Neutrophil (primary cell): Measurements from ENCODE around the gene RPL38.

Experiments
- H3K27ac ChIP-seq: fragments of 200-600 bp; sonication (generic); 2 replicates; pipeline ENCODE4 v1.5.1; 2016; ENCODE audit warnings: mild to moderate bottlenecking, moderate library complexity
- H3K27me3 ChIP-seq: fragments of 200-600 bp; sonication (generic); 2 replicates; pipeline ENCODE4 v1.6.0; 2016; ENCODE audit warnings: mild to moderate bottlenecking
- H3K36me3 ChIP-seq: fragments of 200-600 bp; sonication (generic); 2 replicates; pipeline ENCODE4 v1.5.1; 2017
- H3K4me1 ChIP-seq, 2 experiments: fragments of 200-600 bp in 1 of 2; sonication (generic) in 1 of 2; 1 replicate in 1 of 2; 2 replicates in 1 of 2; pipeline versions ENCODE4 v1.5.1 to v1.6.1; 2013 to 2016; ENCODE audit warnings: low read depth in 1 of 2, low read length in 1 of 2, mild to moderate bottlenecking in 1 of 2, moderate library complexity in 1 of 2; ENCODE audit not compliant: control insufficient read depth in 1 of 2, insufficient read depth in 1 of 2
- H3K4me3 ChIP-seq, 2 experiments: fragments of 200-600 bp in 1 of 2; sonication (generic) in 1 of 2; 1 replicate in 1 of 2; 2 replicates in 1 of 2; pipeline ENCODE4 v1.5.1; 2013 to 2016; ENCODE audit warnings: low read depth in 1 of 2, low read length in 1 of 2, mild to moderate bottlenecking in 1 of 2, moderate library complexity in 1 of 2
- H3K9me3 ChIP-seq: fragments of 200-600 bp; sonication (generic); 2 replicates; pipeline ENCODE4 v1.5.1; 2016
- CTCF ChIP-seq: fragments of 200-600 bp; sonication (generic); IDR thresholded peaks from 2 replicates; pipeline ENCODE4 v1.5.1; 2016; ENCODE audit warnings: antibody characterized with exemption

RPL38 gene

DNA sequence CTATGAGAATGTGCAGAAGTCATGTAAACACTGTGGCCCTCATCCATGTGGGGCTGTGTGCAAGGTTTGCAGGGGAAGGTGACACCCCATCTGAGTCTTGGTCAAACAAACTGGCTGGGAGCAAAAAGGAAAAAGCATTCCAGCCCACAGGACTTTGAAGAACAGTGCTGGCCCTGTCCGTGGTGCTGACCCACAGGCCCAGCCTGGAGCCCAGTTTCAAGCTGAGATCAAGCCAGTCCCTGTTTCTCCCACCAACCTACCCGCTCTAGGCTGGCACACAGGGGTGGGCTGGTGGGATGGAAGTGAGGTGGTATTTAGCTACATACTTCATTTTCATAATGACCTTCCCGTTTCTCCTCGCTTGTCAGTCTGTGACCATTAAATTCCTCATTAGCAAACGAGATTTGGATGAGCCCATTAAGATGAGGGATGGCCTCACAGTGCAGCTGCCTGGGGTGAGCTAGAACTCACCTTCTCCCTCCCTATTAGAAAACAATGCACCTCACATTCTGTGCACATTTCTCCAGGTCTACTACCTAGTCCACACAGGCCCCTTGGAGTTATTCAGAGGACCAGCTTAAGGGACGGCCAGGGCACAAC is 12.6 kb upstream of the RPL38 start:
- H3K36me3 ChIP-seq: no peaks in the 10 kb centered on the region
- H3K27me3 ChIP-seq: peaks cover 20% of the 10 kb centered on the region
- no peak for TF ChIP-seq CTCF
- H3K27ac ChIP-seq: no peak overlapping the region
- no peak overlapping the region for H3K4me3 ChIP-seq
- peaks cover 0 to 4% of the 10 kb centered on the region in 2 experiments for H3K4me1 ChIP-seq
- H3K9me3 ChIP-seq: no peaks in the 10 kb centered on the region

DNA sequence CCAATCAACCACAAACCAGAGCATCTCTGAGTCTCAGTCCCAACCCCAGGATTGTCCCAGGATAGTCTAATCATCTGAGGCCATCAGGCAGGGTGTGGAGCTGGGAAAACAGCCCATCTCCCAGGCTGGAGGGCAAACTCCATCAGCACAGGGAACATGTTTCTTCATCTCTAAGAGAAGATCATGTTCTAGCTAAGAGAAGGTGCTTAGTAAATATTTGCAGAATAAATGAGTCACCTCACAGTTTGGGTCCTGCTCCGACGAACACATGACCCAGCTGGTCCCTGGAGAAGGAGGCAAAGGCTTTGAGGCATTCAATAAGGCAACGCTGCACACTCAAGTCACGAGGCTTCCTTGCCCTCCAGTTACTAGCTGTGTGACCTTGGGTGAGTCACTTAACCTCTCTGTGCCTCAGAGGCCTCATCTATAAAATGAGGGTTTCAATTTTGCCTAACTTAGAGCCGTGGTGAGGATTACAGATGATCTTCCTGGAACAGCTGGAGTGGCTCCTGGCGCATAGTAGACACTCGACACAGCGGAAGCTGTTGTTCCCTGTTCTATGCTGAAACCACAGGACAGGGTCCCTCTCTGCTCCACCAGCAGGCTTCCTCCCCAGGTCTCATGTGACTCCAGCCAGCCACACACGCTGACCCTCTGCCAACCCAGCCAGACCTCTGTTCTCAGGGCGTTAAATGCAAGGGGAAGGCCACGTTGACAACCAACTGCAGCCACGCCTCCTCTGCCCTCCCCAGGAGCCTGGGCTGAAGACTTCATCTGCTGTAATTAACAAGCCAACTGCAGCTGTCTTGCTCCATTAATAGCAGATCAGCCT is 10.3 kb upstream of the RPL38 start:
- no peak for TF ChIP-seq CTCF
- H3K4me3 ChIP-seq: no peak overlapping the region
- no peaks in the 10 kb centered on the region for H3K9me3 ChIP-seq
- H3K36me3 ChIP-seq: no peaks in the 10 kb centered on the region
- no peak overlapping the region for H3K27ac ChIP-seq
- peaks cover 0 to 4% of the 10 kb centered on the region in 2 experiments for H3K4me1 ChIP-seq
- peaks cover 13% of the 10 kb centered on the region for H3K27me3 ChIP-seq

GRCh38 chr17:74194682-74195081 is 8.8 kb upstream of the RPL38 start:
- TF ChIP-seq CTCF: no peak
- no peaks in the 10 kb centered on the region for H3K9me3 ChIP-seq
- no peak overlapping the region for H3K4me3 ChIP-seq
- H3K4me1 ChIP-seq: peaks cover 0 to 9% of the 10 kb centered on the region in 2 experiments
- H3K27ac ChIP-seq: no peak overlapping the region
- peaks cover 26% of the 10 kb centered on the region for H3K27me3 ChIP-seq
- no peaks in the 10 kb centered on the region for H3K36me3 ChIP-seq

DNA sequence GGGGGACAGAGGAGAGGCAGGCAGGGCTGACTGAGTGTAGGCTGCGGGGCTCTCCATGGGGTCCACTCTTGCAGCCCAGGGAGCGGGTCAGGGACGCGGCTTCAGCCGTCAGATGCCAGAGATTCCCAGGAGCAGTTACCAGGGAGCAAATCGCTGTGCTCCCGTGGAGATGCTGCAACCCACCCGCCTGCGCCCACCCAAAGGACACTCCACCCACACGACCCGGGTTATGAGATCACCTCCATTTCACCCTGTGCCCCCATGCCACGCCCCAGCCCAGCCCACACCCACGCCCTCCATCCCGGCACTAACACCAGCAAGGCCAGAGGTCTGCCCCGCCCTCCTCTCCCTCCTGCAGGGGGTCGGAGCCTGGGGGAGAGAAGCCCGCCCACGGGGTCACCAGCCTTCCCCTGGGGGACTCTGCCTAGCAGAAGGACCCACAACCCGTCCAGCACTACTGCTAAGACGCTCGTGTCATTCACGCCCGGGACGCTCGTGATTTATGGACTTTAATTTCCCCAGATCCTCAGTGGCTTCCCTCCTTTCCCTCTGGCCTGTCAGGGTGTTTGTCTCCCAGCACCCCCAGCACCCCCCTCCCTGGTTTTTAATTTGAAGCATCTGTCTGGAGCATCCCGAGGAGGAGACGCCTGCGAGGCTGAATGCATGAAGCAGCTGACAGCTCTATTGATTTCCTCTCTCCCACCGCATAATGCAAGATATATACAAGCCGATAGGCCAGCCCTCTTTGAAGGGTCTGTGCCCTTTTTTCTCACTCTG is 6.7 kb upstream of the RPL38 start:
- H3K36me3 ChIP-seq: no peaks in the 10 kb centered on the region
- TF ChIP-seq CTCF: no peak
- peaks cover 46% of the 10 kb centered on the region for H3K27me3 ChIP-seq
- H3K9me3 ChIP-seq: no peaks in the 10 kb centered on the region
- no peak overlapping the region for H3K4me3 ChIP-seq
- no peak overlapping the region for H3K27ac ChIP-seq
- H3K4me1 ChIP-seq: peaks cover 0 to 10% of the 10 kb centered on the region in 2 experiments

DNA sequence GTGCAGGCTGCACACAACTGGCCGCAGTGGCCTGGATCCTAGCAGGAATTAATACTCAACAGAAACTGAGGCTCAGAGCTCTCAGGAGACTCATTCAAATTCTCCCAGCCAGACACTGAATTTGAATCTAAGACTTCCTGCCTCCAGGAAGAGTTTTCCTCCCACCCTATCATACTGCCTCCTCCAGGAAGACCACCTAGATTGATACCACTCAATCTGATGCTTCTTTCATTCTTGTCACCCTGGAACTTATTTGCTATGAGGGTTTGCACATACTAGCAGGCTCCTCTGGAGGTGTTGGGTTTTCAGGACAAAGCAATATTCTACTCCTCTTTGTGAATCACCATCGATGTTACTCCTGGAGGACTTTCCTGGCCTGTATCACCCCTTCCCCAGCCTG is 5.7 kb upstream of the RPL38 start:
- no peaks in the 10 kb centered on the region for H3K9me3 ChIP-seq
- TF ChIP-seq CTCF: no peak
- H3K36me3 ChIP-seq: no peaks in the 10 kb centered on the region
- H3K4me1 ChIP-seq: peaks cover 0 to 10% of the 10 kb centered on the region in 2 experiments
- peaks cover 57% of the 10 kb centered on the region for H3K27me3 ChIP-seq
- no peak overlapping the region for H3K4me3 ChIP-seq
- H3K27ac ChIP-seq: no peak overlapping the region
